Esophagus mucosa (tissue), 1 donor: ENCODE data around the gene IMPDH1. TPM values are rescaled to one million over a fixed set of nuclear protein-coding genes. Genes with fewer than 3 reads are reported as not detected.

Experiments
- ATAC-seq: fragments of 200-7000 bp; cut with Tn5 transposase; one replicate; pipeline ENCODE4 v1.9.1; 2020
- total RNA-seq: library from RNA; stranded (reverse); gene quantifications from one replicate; pipeline ENCODE4 v1.2.4, GENCODE V29; 2023
- donor health status: DM: yes; HTN: yes; CAD: no.

The IMPDH1 gene
- total RNA-seq, 1 donor from 2014 or later, result 38.5 TPM

- peak; percentile 27 for ATAC-seq
These were observed 24.9 kb upstream of the IMPDH1 start for GRCh38 chr7:128434413-128435326.

GRCh38 chr7:128431754-128432153 is 22.0 kb upstream of the IMPDH1 start:
- peak; percentile 51 for ATAC-seq

DNA sequence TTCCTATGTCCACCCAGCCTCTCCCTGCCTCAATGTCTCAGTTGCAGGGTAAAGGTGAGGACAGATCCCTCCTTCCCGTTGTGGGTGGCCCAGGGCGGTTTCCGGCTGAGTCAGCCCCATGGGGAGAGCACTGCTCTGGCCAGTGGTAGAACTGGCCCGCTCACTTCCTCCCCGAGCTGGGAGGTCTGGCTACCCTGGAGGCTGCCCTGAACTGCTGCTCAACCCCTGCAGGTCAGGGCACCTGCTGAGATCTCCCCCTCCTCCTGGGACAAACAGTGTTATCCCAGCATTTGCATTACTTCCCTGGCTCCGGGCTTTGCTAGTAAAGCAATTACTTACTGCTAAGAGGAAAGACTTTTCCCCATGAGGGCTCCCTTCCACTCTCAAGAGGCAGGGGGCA is 21.4 kb upstream of the IMPDH1 start:
- ATAC-seq, result peak; percentile 86

- no peak for ATAC-seq
These were observed 20.4 kb upstream of the IMPDH1 start for GRCh38 chr7:128430207-128430606.

- peak; percentile 27 for ATAC-seq
These were observed 17.6 kb upstream of the IMPDH1 start for GRCh38 chr7:128427289-128427891.

- peak; percentile 61 for ATAC-seq
These were observed 16.1 kb upstream of the IMPDH1 start for GRCh38 chr7:128425850-128426249.

DNA sequence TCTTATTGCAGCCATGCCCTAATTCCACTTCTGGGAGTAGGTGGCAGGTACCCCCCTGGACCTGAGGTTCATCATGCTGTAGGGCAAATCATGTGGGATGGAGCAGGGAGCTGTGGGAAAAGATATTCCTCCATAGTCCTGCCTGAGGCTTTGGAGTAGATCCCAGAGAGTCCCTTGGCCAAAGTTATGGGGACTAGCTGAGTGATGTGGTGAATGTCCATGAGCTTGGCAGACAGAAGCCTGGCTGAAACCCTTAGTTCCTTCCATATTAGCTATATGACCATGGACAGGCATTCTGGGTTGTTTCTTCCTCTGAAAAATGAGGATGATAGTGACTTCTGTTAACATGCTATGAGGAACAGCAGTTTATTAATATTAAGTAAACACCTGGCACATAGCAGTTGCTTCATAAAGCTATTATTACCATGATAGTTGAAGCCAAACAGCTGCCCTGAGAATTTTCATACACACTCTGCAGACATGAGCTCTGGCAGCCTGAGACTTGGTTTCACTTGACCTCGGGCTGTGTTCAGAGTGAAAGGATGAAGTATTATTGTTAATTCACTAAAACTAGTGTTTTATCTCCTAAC is 15.0 kb upstream of the IMPDH1 start:
- no peak for ATAC-seq

- ATAC-seq, result no peak
These were observed 13.1 kb upstream of the IMPDH1 start for GRCh38 chr7:128422842-128423241.

- ATAC-seq, result no peak
These were observed 12.3 kb upstream of the IMPDH1 start for GRCh38 chr7:128422037-128422436.

DNA sequence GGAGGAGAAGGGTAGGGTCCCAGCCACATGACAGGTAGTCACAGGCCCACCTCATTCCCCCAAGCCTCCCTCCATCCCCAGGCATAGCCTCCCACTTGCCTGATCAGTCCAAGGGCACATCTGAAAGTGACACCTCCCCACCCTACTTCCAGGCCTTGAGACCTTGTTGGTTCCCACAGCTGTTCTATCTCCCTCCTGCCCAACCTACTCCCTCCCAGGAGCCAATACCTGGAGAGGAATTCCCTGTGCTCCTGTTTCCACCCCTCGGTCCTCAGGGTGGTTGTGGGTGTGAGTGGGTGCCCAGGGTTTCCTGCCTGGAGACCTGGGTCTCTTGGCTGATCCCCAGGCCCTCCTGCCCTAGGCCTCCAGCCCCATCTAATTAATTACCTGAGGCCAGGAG is 11.6 kb upstream of the IMPDH1 start:
- no peak for ATAC-seq

GRCh38 chr7:128420773-128421172 is 11.0 kb upstream of the IMPDH1 start:
- no peak for ATAC-seq

DNA sequence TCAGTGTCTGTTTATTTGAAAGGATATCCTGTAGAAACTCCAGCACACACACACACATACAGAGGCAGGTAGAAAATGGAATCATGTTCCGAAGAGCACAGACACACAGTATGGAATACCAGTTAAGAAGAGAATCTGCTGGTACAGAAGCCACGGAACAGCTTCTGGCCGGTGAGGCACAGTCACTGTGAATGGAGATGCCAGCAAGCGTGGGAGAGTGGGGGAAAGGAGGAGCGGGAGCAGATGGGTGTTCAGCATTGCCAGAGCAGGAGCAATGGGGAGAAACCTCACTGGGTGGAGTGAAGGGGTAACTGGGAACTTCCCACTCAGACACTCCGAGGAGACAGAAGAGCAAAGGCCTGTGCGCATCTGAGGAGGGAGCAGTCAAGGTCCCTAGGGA is 9.5 kb upstream of the IMPDH1 start:
- ATAC-seq, result no peak

DNA sequence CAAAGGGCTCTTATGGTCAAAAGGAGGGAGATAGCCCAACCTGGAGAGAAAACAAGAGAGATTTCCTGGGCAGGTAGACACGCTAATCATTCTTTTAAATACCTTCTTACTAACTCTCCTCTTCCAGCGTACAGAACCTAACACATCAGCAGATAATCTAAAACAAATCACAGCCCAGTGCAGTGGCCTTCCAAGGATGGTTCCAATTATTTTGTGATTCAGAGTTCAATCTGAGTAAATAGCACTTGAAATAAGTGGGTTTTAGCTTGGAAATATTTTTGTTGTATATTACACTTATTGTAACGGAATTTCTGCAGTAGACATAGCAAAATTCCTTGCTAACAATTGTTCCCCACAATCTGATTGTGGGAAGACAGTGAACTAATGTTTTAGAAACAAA is 7.3 kb upstream of the IMPDH1 start:
- no peak for ATAC-seq

GRCh38 chr7:128415217-128415785 is 5.5 kb upstream of the IMPDH1 start:
- peak; percentile 19 for ATAC-seq

DNA sequence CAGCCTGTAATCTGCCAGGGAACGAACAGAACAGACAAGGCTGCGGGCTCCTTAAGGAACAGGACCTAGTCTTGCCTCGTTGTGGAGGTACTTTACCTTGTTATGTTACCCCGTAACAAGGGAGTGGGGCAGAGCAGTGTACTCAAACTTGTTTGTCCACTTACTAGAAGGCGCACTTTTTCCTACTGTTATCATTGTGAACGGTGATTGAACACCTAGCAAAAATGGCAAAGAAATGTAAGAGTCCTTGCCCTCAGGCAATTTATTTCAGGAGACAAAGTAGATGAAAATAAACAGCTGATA is 620 bp upstream of the IMPDH1 start:
- peak; percentile 34 for ATAC-seq

- peak; percentile 38 for ATAC-seq
These were observed 830 bp downstream of the IMPDH1 start for GRCh38 chr7:128408709-128409595.

DNA sequence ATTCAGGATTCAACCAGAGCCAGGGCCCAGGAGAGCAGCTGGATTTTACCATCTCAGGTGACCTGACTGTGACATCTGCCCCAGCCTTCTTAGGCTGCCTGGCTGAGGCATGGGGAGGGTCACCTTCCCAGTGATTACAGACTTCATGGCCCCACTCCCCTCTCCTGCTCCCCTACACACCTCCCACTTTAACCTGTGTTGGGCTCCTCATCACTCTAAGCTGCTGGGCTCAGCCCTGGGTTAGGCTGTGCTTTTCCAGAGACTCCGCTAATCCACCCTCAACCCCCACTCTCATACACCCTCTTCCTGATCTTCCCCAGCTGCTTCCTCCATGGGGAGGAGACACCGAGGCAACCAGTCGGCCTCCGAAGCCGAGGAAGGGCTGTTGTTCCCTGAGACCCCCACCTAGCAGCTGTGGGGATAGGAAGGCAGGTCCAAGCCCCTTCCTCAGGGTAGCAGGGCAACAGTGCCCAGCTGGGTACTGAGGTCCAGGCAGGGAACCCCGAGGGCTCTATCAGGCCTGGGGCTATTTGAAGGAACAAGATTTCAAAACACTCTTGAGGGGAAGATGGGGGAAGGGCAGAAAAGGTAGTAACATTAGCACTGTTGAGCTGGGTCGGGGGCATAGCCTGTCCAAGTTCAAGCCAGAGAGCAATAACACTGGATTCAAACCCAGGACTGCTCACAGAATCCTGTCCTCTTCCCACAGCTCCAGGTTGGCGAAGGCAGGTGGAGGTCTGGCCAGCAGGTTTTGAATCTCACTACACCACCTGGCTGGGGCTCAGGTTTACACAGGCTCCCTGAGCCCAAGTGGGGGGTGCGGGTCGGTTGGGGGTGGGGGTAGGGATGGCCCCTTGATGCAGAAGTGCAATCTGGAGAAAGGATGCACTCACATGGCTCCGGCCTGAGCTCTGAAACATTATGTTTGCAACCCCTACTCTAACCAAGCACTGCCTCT is 1.8 kb downstream of the IMPDH1 start:
- ATAC-seq, result no peak

- ATAC-seq, result no peak
These were observed 2.6 kb downstream of the IMPDH1 start for GRCh38 chr7:128407233-128407589.

GRCh38 chr7:128406314-128407232 is 3.2 kb downstream of the IMPDH1 start:
- ATAC-seq, result no peak
